Gastroesophageal sphincter (tissue), 4 donors: ENCODE measurements around the gene NEK2. TPM values are rescaled to one million over a fixed set of nuclear protein-coding genes. Genes with fewer than 3 reads are reported as not detected.
A peak's percentile ranks its signal among the peaks of the same experiment; 100 is the strongest.

ENCODE experiments used
- ATAC-seq: fragments of 150-250 bp; one replicate; pipeline ENCODE4 v1.9.1; 2016; ENCODE audit warnings: mild to moderate bottlenecking, moderate library complexity
- H3K27ac ChIP-seq, 4 donors: fragments of 200-600 bp; sonication (generic) in 3 of 4; 1 replicate in 3 of 4; 2 replicates in 1 of 4; pipeline ENCODE4 v1.5.1; 2016 to 2019
- H3K27me3 ChIP-seq: fragments of 200-600 bp; sonication (generic); one replicate; pipeline ENCODE4 v1.5.1; 2019
- H3K36me3 ChIP-seq, 2 donors: fragments of 200-600 bp; sonication (generic); one replicate each; pipeline ENCODE4 v1.5.1; 2019; ENCODE audit warnings: control low read depth in 1 of 2
- H3K4me1 ChIP-seq, 3 donors: fragments of 200-600 bp; sonication (generic); 1 replicate in 2 of 3; 2 replicates in 1 of 3; pipeline ENCODE4 v1.5.1; 2016 to 2019; ENCODE audit warnings: control low read depth in 2 of 3
- H3K4me3 ChIP-seq, 2 donors: fragments of 200-600 bp; sonication (generic); one replicate each; pipeline ENCODE4 v1.5.1; 2019; ENCODE audit warnings: mild to moderate bottlenecking in 1 of 2, moderate library complexity in 1 of 2
- H3K9me3 ChIP-seq, 3 donors: fragments of 200-600 bp; sonication (generic); one replicate each; pipeline ENCODE4 v1.5.1; 2017 to 2019; ENCODE audit warnings: control low read depth in 2 of 3
- EP300 ChIP-seq: sonication (generic); formaldehyde crosslinking; IDR thresholded peaks from one replicate; pipeline ENCODE4 v1.6.1; 2017; ENCODE audit warnings: antibody characterized with exemption, mild to moderate bottlenecking
- POLR2A ChIP-seq, 2 donors: fragments of 450-650 bp; IDR thresholded peaks; one replicate each; pipeline ENCODE4 v1.6.1; 2017; ENCODE audit warnings: antibody characterized with exemption in 2 of 2, mild to moderate bottlenecking in 2 of 2, moderate library complexity in 1 of 2
- POLR2AphosphoS5 ChIP-seq: sonication (generic); formaldehyde crosslinking; IDR thresholded peaks from one replicate; pipeline ENCODE4 v1.6.1; 2017; ENCODE audit warnings: antibody characterized with exemption
- WGBS, 2 donors: methylation state at CpG; one replicate each; pipeline ENCODE4 v1.1.5; 2018; ENCODE audit warnings: low coverage in 1 of 2; 5-methylcytosine and 5-hydroxymethylcytosine counted together
- total RNA-seq, 4 donors: library from RNA; depleted of rRNA; stranded (reverse); fragments of >200 nt; gene quantifications; one replicate each; pipeline ENCODE4 v1.1.0, GENCODE V29; 2016
- TF ChIP-seq, protein P1 (sequence below), 4 experiments: fragments of 200-600 bp in 2 of 4; fragments of 450-650 bp in 2 of 4; sonication (generic) in 1 of 4; IDR thresholded peaks; one replicate each; pipeline ENCODE4 v1.5.1; 2017 to 2019; ENCODE audit warnings: antibody characterized with exemption in 4 of 4, mild to moderate bottlenecking in 2 of 4, moderate library complexity in 2 of 4

Gene NEK2
- total RNA-seq, 4 donors from 2014 or later, result 0.59 TPM; not detected in 3

DNA sequence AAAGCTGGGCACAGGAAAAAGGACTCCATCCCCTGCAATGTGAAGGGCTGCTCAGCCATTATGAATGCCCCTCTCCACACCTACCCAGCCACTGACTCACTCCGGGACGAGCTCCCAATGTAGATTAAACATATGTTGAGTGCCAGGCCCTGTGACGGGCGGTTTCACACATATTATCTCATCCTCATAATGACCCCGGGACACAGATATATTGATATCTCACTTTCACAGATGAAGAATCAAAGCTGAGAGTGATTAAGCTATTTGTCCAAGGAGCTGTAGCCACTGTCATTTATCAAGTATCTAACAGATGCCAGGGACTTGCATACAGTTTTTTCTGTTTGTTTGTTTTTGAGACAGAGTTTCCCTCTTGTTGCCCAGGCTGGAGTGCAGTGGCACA is 61.5 kb downstream of the NEK2 start:
- no peaks in the 10 kb centered on the region for H3K27me3 ChIP-seq
- no peaks in the 10 kb centered on the region for H3K9me3 ChIP-seq
- H3K4me3 ChIP-seq, result no peak overlapping the region
- 72 to 78% methylated on average over 5 of the region's 5 CpGs for WGBS, 2 donors
- TF ChIP-seq POLR2AphosphoS5, result no peak
- no peak for TF ChIP-seq EP300
- TF ChIP-seq POLR2A (IDR thresholded peaks at IDR 0.05), result no peak
- TF ChIP-seq, protein P1, sequence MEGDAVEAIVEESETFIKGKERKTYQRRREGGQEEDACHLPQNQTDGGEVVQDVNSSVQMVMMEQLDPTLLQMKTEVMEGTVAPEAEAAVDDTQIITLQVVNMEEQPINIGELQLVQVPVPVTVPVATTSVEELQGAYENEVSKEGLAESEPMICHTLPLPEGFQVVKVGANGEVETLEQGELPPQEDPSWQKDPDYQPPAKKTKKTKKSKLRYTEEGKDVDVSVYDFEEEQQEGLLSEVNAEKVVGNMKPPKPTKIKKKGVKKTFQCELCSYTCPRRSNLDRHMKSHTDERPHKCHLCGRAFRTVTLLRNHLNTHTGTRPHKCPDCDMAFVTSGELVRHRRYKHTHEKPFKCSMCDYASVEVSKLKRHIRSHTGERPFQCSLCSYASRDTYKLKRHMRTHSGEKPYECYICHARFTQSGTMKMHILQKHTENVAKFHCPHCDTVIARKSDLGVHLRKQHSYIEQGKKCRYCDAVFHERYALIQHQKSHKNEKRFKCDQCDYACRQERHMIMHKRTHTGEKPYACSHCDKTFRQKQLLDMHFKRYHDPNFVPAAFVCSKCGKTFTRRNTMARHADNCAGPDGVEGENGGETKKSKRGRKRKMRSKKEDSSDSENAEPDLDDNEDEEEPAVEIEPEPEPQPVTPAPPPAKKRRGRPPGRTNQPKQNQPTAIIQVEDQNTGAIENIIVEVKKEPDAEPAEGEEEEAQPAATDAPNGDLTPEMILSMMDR (IDR thresholded peaks at IDR 0.05), result no peak
- no peaks in the 10 kb centered on the region for H3K36me3 ChIP-seq
- H3K4me1 ChIP-seq, result peaks cover 0 to 60% (median 21%) of the 10 kb centered on the region in 3 donors
- peak overlapping the region in 3 of 4 donors; percentile 68 to 79 (median 73) for H3K27ac ChIP-seq
- ATAC-seq, result no peak

GRCh38 chr1:211613108-211613947 is 62.1 kb downstream of the NEK2 start:
- Histone ChIP-seq H3K4me1 (peaks cover 0 to 60% (median 21%) of the 10 kb centered on the region in 3 donors), H3K9me3 (no peaks in the 10 kb centered on the region), H3K27me3 (no peaks in the 10 kb centered on the region), H3K36me3 (no peaks in the 10 kb centered on the region), H3K27ac (peak overlapping the region; percentile 16 to 79 (median 75)), H3K4me3 (no peak overlapping the region)
- WGBS, 2 donors, result 23 to 43% methylated on average over 1 to 5 of the region's 8 CpGs
- TF ChIP-seq EP300 (no peak), POLR2AphosphoS5 (peak; percentile 66)
- peak; percentile 95 for ATAC-seq

DNA sequence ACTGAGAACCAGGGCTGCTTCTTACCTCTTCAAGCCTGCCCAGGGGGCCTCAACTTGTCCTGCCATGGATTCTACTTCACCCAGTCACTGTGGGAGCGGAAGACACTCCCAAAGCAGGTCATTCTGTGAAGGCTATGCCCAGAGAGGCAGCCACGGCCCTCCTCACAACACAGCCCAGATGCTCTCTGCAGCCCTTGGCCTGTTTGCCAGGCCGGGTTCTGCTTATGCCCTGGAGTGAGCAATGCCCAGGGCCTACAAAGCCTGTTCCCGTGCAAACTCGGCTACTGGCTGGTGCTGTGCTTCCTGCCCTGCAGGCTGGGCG is 62.7 kb downstream of the NEK2 start:
- no CpG with 5 or more reads among the region's 6 CpGs for WGBS, 2 donors
- no peak for TF ChIP-seq POLR2AphosphoS5
- Histone ChIP-seq H3K9me3 (no peaks in the 10 kb centered on the region), H3K4me1 (peaks cover 0 to 60% (median 21%) of the 10 kb centered on the region in 3 donors), H3K36me3 (no peaks in the 10 kb centered on the region), H3K4me3 (no peak overlapping the region), H3K27ac (peak overlapping the region; percentile 16 to 79 (median 75)), H3K27me3 (no peaks in the 10 kb centered on the region)
- ATAC-seq, result no peak

Other genes with a start within 250 kb of the NEK2 start
- gene RD3, start 183.5 kb downstream of the NEK2 start, total RNA-seq, result under 1 TPM; 0.31 to 0.69 (median 0.53) TPM
- 10 to 100 TPM; 10.1 to 17.3 (median 13.0) TPM for gene SLC30A1, start 96.5 kb downstream of the NEK2 start, total RNA-seq
- gene LPGAT1, start 155.1 kb upstream of the NEK2 start, total RNA-seq, result 10 to 100 TPM; 48.1 to 66.6 (median 53.3) TPM